ENCODE data around the gene MERTK.

Gene MERTK

GRCh38 chr2:111978452-111979170, 80.2 kb downstream of the MERTK start:
- Histone ChIP-seq H3K36me3 (ENCODE audit: insufficient read depth, low read length) (peaks cover 40% of the 10 kb centered on the region), H3K79me2 (ENCODE audit: insufficient read depth, low read length) (no peaks in the 10 kb centered on the region), H2AFZ (ENCODE audit: low read length) (no peak overlapping the region), H3K4me2 (ENCODE audit: low read depth, low read length, poor library complexity, severe bottlenecking) (no peak overlapping the region), H3K27me3 (ENCODE audit: insufficient read depth, low read length, poor library complexity, severe bottlenecking) (no peaks in the 10 kb centered on the region), H3K4me3 (ENCODE audit: low read length, poor library complexity, severe bottlenecking) (no peak overlapping the region), H3K9me2 (replicated peaks; ENCODE audit: low read depth, low read length) (no peaks in the 10 kb centered on the region), H3K4me1 (ENCODE audit: insufficient read depth, low read length, poor library complexity, severe bottlenecking) (no peaks in the 10 kb centered on the region), H3F3A (ENCODE audit: low read depth) (no peaks in the 10 kb centered on the region), H3K9me3 (ENCODE audit: insufficient read depth, low read depth, low read length) (no peaks in the 10 kb centered on the region), H4K20me1 (ENCODE audit: insufficient read depth, low read length, poor library complexity, severe bottlenecking) (no peaks in the 10 kb centered on the region), H3K9ac (ENCODE audit: low read depth, low read length, poor library complexity, severe bottlenecking) (no peak overlapping the region)
- no peak for TF ChIP-seq EZH2phosphoT487 (IDR thresholded peaks at IDR 0.05; ENCODE audit: borderline replicate concordance)
- TF ChIP-seq, protein P1, sequence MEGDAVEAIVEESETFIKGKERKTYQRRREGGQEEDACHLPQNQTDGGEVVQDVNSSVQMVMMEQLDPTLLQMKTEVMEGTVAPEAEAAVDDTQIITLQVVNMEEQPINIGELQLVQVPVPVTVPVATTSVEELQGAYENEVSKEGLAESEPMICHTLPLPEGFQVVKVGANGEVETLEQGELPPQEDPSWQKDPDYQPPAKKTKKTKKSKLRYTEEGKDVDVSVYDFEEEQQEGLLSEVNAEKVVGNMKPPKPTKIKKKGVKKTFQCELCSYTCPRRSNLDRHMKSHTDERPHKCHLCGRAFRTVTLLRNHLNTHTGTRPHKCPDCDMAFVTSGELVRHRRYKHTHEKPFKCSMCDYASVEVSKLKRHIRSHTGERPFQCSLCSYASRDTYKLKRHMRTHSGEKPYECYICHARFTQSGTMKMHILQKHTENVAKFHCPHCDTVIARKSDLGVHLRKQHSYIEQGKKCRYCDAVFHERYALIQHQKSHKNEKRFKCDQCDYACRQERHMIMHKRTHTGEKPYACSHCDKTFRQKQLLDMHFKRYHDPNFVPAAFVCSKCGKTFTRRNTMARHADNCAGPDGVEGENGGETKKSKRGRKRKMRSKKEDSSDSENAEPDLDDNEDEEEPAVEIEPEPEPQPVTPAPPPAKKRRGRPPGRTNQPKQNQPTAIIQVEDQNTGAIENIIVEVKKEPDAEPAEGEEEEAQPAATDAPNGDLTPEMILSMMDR (conservative IDR thresholded peaks at IDR 0.05; ENCODE audit: low read length), result no peak

- Histone ChIP-seq H3K27me3 (ENCODE audit: insufficient read depth, low read length, poor library complexity, severe bottlenecking) (no peaks in the 10 kb centered on the region), H4K20me1 (ENCODE audit: insufficient read depth, low read length, poor library complexity, severe bottlenecking) (no peaks in the 10 kb centered on the region), H3K4me1 (ENCODE audit: insufficient read depth, low read length, poor library complexity, severe bottlenecking) (no peaks in the 10 kb centered on the region), H3K9me3 (ENCODE audit: insufficient read depth, low read depth, low read length) (no peaks in the 10 kb centered on the region), H3K79me2 (ENCODE audit: insufficient read depth, low read length) (no peaks in the 10 kb centered on the region), H3K4me2 (ENCODE audit: low read depth, low read length, poor library complexity, severe bottlenecking) (no peak overlapping the region), H3K36me3 (ENCODE audit: insufficient read depth, low read length) (peaks cover 48% of the 10 kb centered on the region), H3K4me3 (ENCODE audit: low read length, poor library complexity, severe bottlenecking) (no peak overlapping the region), H3F3A (ENCODE audit: low read depth) (no peaks in the 10 kb centered on the region), H3K9me2 (replicated peaks; ENCODE audit: low read depth, low read length) (no peaks in the 10 kb centered on the region), H2AFZ (ENCODE audit: low read length) (no peak overlapping the region), H3K9ac (ENCODE audit: low read depth, low read length, poor library complexity, severe bottlenecking) (no peak overlapping the region)
- TF ChIP-seq, protein P1 (conservative IDR thresholded peaks at IDR 0.05; ENCODE audit: low read length), result no peak
- no peak for TF ChIP-seq EZH2phosphoT487 (IDR thresholded peaks at IDR 0.05; ENCODE audit: borderline replicate concordance)
Measured at GRCh38 chr2:111981666-111982065, 83.3 kb downstream of the MERTK start.

DNA sequence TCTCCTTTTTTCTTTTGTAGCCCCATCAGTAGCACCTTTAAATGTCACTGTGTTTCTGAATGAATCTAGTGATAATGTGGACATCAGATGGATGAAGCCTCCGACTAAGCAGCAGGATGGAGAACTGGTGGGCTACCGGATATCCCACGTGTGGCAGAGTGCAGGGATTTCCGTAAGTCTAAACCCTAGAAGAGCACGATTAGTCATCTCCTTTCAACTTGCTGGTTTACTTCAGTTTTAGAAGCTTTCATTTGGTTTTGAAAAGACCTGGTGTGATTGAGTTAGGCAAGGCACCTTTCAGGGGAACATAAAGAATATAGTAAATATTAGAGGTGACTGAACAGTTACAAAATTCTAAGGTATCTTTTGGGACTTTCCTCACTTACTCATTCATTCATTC, 84.4 kb downstream of the MERTK start:
- no peaks in the 10 kb centered on the region for H4K20me1 ChIP-seq (ENCODE audit: insufficient read depth, low read length, poor library complexity, severe bottlenecking)
- no peaks in the 10 kb centered on the region for H3K9me3 ChIP-seq (ENCODE audit: insufficient read depth, low read depth, low read length)
- H3K36me3 ChIP-seq (ENCODE audit: insufficient read depth, low read length), result peaks cover 37% of the 10 kb centered on the region; the same call in 1 of the 2 replicates
- no peak overlapping the region for H3K4me2 ChIP-seq (ENCODE audit: low read depth, low read length, poor library complexity, severe bottlenecking)
- no peaks in the 10 kb centered on the region for H3K27me3 ChIP-seq (ENCODE audit: insufficient read depth, low read length, poor library complexity, severe bottlenecking)
- H3K4me3 ChIP-seq (ENCODE audit: low read length, poor library complexity, severe bottlenecking), result no peak overlapping the region
- H2AFZ ChIP-seq (ENCODE audit: low read length), result no peak overlapping the region
- H3K9ac ChIP-seq (ENCODE audit: low read depth, low read length, poor library complexity, severe bottlenecking), result no peak overlapping the region
- H3K4me1 ChIP-seq (ENCODE audit: insufficient read depth, low read length, poor library complexity, severe bottlenecking), result no peaks in the 10 kb centered on the region
- no peaks in the 10 kb centered on the region for H3K79me2 ChIP-seq (ENCODE audit: insufficient read depth, low read length)
- no peaks in the 10 kb centered on the region for H3K9me2 ChIP-seq (replicated peaks; ENCODE audit: low read depth, low read length)
- no peak for TF ChIP-seq EZH2phosphoT487 (IDR thresholded peaks at IDR 0.05; ENCODE audit: borderline replicate concordance)
- TF ChIP-seq, protein P1 (conservative IDR thresholded peaks at IDR 0.05; ENCODE audit: low read length), result no peak
- no peaks in the 10 kb centered on the region for H3F3A ChIP-seq (ENCODE audit: low read depth)

Measured in Loucy (cell line).